SK-N-MC (cell line): ENCODE data around the gene EED.
"Not testable (repeated sequence)": the region's sequence is repeated elsewhere in the genome, so short reads cannot be mapped to it uniquely, and the experiment has no call there.

Source experiments
- DNase-seq: peaks from one replicate; pipeline ENCODE4 v3.0.0-alpha.2; 2011; ENCODE audit warnings: low read depth, low spot score
- H3K27ac ChIP-seq: fragments of 200-600 bp; sonication (generic); 2 replicates; pipeline ENCODE4 v1.5.1; 2016; ENCODE audit warnings: mixed run types
- H3K36me3 ChIP-seq: fragments of 200-600 bp; sonication (generic); 2 replicates; pipeline ENCODE4 v1.6.1; 2017; ENCODE audit warnings: antibody characterized with exemption, low read length, mixed read lengths; ENCODE audit not compliant: insufficient read depth
- H3K4me3 ChIP-seq: fragments of 200-600 bp; sonication (generic); 2 replicates; pipeline ENCODE4 v1.5.1; 2016
- H3K9ac ChIP-seq: fragments of 200-600 bp; sonication (generic); 2 replicates; pipeline ENCODE4 v1.8.0; 2017; ENCODE audit warnings: mixed run types, mixed read lengths; ENCODE audit not compliant: insufficient read length
- H3K9me3 ChIP-seq: fragments of 200-600 bp; sonication (generic); 2 replicates; pipeline ENCODE4 v1.6.1; 2017; ENCODE audit warnings: low read depth, mild to moderate bottlenecking, antibody characterized with exemption, low read length, moderate library complexity, mixed read lengths
- EZH2 ChIP-seq: fragments of 200-600 bp; sonication (generic); IDR thresholded peaks from one replicate; pipeline ENCODE4 v1.6.1; 2017; ENCODE audit warnings: antibody characterized with exemption
- FOXP2 ChIP-seq: optimal IDR thresholded peaks from 2 replicates; pipeline ENCODE3; 2011; ENCODE audit warnings: mild to moderate bottlenecking, moderate library complexity; ENCODE audit not compliant: insufficient read depth; ENCODE audit errors: extremely low read length, control extremely low read depth
- POLR2AphosphoS5 ChIP-seq: IDR thresholded peaks from 2 replicates; pipeline ENCODE4 v1.6.1; 2012; ENCODE audit warnings: mild to moderate bottlenecking, low read depth, low read length, borderline replicate concordance

The EED gene

DNA sequence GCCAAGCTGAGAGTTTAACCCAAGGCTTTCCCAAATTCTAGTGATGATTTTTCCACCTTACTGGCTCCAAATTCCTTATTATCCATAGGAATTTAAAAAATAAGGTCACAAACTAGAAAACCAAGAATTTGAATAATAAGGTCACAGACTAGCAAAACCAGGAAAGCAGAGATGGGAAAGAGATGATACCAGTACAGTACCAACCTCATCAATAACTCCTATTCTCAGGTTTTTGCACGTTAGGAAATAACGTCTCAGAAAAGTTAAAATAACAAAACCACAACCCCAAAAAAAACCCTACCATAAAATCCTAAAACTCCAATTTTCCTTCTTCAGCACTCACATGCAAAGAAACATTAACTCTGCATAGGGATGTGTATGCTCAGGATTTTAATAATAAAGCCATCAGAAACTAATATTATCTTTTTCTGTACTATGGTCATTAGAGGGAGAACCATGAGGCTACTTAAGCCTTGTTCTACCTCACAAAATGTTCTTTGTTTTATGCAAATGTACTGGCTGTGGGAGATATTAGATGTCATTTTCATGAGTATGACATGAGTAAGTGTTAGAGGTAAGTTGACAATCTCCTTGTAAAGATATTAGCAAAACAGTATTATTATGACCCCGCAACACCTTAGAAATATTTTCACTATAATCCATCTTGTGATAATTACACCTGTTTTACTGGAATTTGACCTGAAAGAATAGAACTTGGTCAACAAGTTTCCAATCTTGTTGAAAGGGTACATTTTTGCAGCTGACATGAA is 16.1 kb upstream of the EED start:
- no peaks in the 10 kb centered on the region for H3K36me3 ChIP-seq
- TF ChIP-seq FOXP2, result no peak
- no peak for TF ChIP-seq EZH2
- TF ChIP-seq POLR2AphosphoS5, result no peak
- no peak overlapping the region for H3K9ac ChIP-seq
- H3K9me3 ChIP-seq, result no peaks in the 10 kb centered on the region
- H3K27ac ChIP-seq, result no peak overlapping the region
- no peak overlapping the region for H3K4me3 ChIP-seq
- no peak for DNase-seq

DNA sequence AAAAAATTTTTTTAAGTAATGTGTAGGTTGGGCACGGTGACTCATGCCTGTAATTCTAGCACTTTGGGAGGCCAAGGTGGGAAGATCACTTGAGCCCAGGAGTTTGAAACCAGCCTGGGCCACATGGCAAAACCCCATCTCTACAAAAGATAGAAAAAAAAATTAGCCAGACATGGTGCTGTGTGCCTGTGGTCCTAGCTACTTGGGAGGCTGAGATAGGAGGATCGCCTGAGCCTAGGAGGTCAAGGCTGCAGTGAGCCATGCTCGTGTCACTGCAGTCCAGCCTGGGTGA is 15.6 kb upstream of the EED start:
- not testable (repeated sequence) for H3K27ac ChIP-seq, DNase-seq, H3K9ac ChIP-seq, H3K36me3 ChIP-seq, H3K9me3 ChIP-seq, H3K4me3 ChIP-seq

- Histone ChIP-seq H3K36me3 (no peaks in the 10 kb centered on the region), H3K9me3 (no peaks in the 10 kb centered on the region), H3K4me3 (no peak overlapping the region), H3K27ac (no peak overlapping the region; the same call in 1 of the 2 replicates), H3K9ac (no peak overlapping the region)
- DNase-seq, result no peak
- no peak for TF ChIP-seq POLR2AphosphoS5
- no peak for TF ChIP-seq EZH2
Observed at GRCh38 chr11:86230179-86230804, 14.3 kb upstream of the EED start.

GRCh38 chr11:86230921-86231434 is 13.6 kb upstream of the EED start:
- DNase-seq, result no peak
- H3K9ac ChIP-seq, result no peak overlapping the region
- no peaks in the 10 kb centered on the region for H3K36me3 ChIP-seq
- no peak overlapping the region for H3K4me3 ChIP-seq
- peak overlapping the region; percentile 34; the same call in 1 of the 2 replicates for H3K27ac ChIP-seq
- H3K9me3 ChIP-seq, result no peaks in the 10 kb centered on the region
- TF ChIP-seq FOXP2, result no peak
- TF ChIP-seq POLR2AphosphoS5, result no peak
- TF ChIP-seq EZH2, result no peak

DNA sequence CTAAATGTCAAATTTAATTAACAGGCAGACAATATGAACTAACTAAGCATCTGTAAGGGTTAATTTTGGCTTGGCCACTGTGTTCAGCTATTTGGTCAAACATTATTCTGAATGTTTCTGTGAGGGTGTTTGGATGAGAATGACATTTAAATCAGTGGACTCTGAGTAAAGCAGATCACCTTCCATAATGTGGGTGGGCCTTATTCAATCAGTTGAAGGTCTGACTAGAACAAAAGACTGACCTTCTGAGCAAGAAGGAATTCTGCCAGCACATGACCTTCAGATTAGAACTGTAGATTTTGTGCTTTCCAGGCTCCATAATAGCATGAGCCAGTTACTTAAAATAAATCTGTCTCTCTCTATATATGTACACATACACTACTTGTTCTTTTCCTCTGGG is 12.0 kb upstream of the EED start:
- TF ChIP-seq EZH2 (no peak), POLR2AphosphoS5 (no peak), FOXP2 (no peak)
- no peak for DNase-seq
- Histone ChIP-seq H3K36me3 (no peaks in the 10 kb centered on the region), H3K9me3 (no peaks in the 10 kb centered on the region), H3K27ac (no peak overlapping the region), H3K4me3 (no peak overlapping the region), H3K9ac (no peak overlapping the region)

DNA sequence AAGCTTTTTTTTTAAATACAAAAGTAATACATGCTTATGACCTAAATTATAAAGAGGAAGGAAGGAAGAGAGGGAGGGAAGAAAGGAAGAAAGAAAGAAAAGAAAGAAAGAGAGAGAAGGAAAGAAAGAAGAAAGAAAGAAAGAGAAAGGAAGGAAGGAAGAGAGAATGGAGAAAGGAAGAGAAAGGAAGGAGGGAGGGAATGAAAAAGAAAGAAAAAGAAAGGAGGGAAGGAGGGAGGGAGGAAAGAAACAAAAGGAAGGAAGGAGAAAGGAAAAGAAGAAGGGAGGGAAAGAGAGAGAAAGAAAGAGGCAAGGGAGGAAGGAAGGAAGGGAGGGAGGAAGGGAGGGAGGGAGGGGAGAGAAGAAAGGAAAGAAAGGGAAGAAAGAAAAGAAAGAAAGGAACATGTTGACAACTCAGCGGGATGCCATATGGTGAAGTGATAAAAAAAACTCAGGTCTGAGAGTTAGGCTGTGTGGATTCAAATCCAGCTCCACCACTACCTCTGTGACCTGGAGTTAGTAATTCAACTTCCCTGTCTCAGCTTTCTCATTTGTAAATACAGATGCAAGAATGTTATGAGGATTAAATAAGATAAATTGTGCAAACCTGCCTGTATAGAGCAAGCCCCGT is 9.6 kb upstream of the EED start:
- Histone ChIP-seq H3K36me3 (no peaks in the 10 kb centered on the region), H3K27ac (no peak overlapping the region), H3K9ac (no peak overlapping the region), H3K9me3 (no peaks in the 10 kb centered on the region), H3K4me3 (no peak overlapping the region)
- TF ChIP-seq POLR2AphosphoS5 (no peak), EZH2 (no peak)
- DNase-seq, result no peak

DNA sequence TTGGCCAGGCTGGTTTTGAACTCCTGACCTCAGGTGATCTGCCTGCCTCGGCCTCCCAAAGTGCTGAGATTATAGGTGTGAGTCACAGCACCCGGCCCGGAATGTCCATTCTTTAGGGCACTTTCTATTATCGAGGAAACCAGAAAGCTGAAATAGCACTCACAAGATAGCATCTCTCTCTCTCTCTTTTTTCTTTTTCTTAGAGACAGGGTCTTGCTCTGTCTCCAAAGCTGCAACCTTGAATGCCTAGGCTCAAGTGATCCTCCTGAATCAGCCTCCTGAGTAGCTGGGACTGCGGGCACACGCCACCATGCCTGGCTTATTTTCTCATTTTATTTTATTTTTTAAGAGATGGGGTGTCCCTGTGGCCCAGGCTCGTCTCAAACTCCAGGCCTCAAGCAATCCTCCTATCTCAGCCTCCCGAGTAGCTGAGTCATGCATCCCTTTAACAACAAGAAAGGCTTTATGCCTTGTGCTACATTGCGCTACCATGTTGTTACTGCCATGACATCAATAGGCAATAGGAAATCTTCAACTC is 7.2 kb upstream of the EED start:
- Histone ChIP-seq H3K4me3 (no peak overlapping the region), H3K9ac (no peak overlapping the region), H3K9me3 (no peaks in the 10 kb centered on the region), H3K27ac (no peak overlapping the region), H3K36me3 (no peaks in the 10 kb centered on the region)
- no peak for DNase-seq
- TF ChIP-seq FOXP2 (no peak), EZH2 (no peak), POLR2AphosphoS5 (no peak)

DNA sequence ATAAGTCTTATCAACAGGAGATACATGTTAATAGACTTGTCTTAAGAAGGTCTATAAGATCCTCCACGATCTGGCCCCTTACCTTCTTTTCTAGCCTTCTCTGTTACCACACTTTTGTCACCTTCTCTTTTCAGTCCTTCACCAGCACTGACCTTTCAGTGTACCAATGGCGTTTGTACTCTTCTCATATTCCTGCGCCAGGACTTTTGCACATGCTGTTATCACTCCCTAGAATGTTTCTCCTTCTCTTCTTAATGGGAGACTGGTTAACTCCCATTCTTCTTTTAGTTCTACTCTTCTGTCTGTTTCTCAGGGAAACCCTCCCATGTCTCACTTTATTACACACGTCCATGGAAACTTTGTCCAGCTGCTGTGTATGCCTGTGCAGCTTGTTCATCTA is 4.4 kb upstream of the EED start:
- Histone ChIP-seq H3K4me3 (no peak overlapping the region), H3K9ac (no peak overlapping the region), H3K27ac (no peak overlapping the region), H3K36me3 (no peaks in the 10 kb centered on the region), H3K9me3 (no peaks in the 10 kb centered on the region)
- TF ChIP-seq POLR2AphosphoS5, result no peak
- no peak for TF ChIP-seq EZH2
- no peak for TF ChIP-seq FOXP2
- no peak for DNase-seq
